AG20443 (cell line): ENCODE results near the gene ARL8B.

Experiments
- DNase-seq: peaks from one replicate; pipeline ENCODE4 v3.0.0; 2012; ENCODE audit warnings: low spot score, mixed read lengths

The ARL8B gene

GRCh38 chr3:5187156-5187919 is 65.2 kb downstream of the ARL8B start, which contains the start of gene EDEM1:
Gene EDEM1 (plus strand): TSS chr3:5187707. CDS start chr3:5187806, 99 bp downstream.
- DNase-seq: peak; percentile 99

- DNase-seq: peak; percentile 67
These were observed 65.9 kb downstream of the ARL8B start for GRCh38 chr3:5187920-5188418.

- peak; percentile 33 for DNase-seq
These were observed 66.5 kb downstream of the ARL8B start for GRCh38 chr3:5188419-5189221.

- DNase-seq: no peak
These were observed 68.2 kb downstream of the ARL8B start for GRCh38 chr3:5190147-5190791.

GRCh38 chr3:5191555-5192304 is 69.6 kb downstream of the ARL8B start:
- no peak for DNase-seq

- DNase-seq: no peak
These were observed 70.7 kb downstream of the ARL8B start for GRCh38 chr3:5192571-5193365.

- DNase-seq: no peak
These were observed 72.2 kb downstream of the ARL8B start for GRCh38 chr3:5194341-5194740.

- peak; percentile 61 for DNase-seq
These were observed 72.9 kb downstream of the ARL8B start for GRCh38 chr3:5194801-5195509.

GRCh38 chr3:5195605-5196004 is 73.5 kb downstream of the ARL8B start:
- DNase-seq: no peak

- peak; percentile 43 for DNase-seq
These were observed 74.9 kb downstream of the ARL8B start for GRCh38 chr3:5197022-5197421.

GRCh38 chr3:5197470-5198312 is 75.6 kb downstream of the ARL8B start:
- no peak for DNase-seq

GRCh38 chr3:5198313-5198677 is 76.2 kb downstream of the ARL8B start:
- DNase-seq: no peak

GRCh38 chr3:5198986-5199731 is 77.1 kb downstream of the ARL8B start:
- DNase-seq: no peak

- DNase-seq: no peak
These were observed 79.4 kb downstream of the ARL8B start for GRCh38 chr3:5201536-5201935.

GRCh38 chr3:5202222-5202621 is 80.1 kb downstream of the ARL8B start:
- no peak for DNase-seq

- DNase-seq: no peak
These were observed 83.3 kb downstream of the ARL8B start for GRCh38 chr3:5205165-5205941.

GRCh38 chr3:5210926-5211325 is 88.8 kb downstream of the ARL8B start:
- no peak for DNase-seq
